Epithelial cell of esophagus (primary cell): ENCODE data around the gene CDH4.

Experiments used
- DNase-seq: peaks from one replicate; pipeline ENCODE4 v3.0.0; 2010; ENCODE audit warnings: low read depth
- H3K4me3 ChIP-seq: 2 replicates; pipeline ENCODE4 v1.5.1; 2011; ENCODE audit warnings: mild to moderate bottlenecking, low read length, control low read depth
- TF ChIP-seq, protein P1 (sequence below): IDR thresholded peaks from 2 replicates; pipeline ENCODE4 v1.5.1; 2011; ENCODE audit warnings: low read depth, mild to moderate bottlenecking, low read length, control low read depth, inconsistent platforms; ENCODE audit not compliant: insufficient read depth; ENCODE audit errors: missing control alignments

CDH4 gene

DNA sequence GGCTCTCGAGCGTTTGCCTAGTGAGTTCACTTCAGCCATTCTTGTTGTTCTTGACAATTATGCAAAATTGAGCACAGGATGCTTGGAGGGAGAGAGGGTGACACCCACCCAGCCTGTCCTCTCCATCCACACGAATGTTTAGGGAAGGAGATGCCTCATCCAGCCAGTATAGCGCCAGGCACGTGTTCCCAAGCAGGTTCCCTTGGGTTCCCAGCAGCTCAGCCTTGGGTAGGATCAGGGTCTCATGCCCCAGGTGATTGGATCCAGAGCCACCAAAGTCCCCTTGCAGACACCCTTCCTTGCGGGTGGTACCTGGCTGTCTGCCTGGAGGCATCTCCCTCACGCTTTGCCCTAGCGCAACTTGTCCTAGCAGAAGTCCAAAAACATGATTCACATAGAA lies 394.9 kb downstream of the CDH4 start:
- H3K4me3 ChIP-seq, result no peak overlapping the region
- DNase-seq, result no peak
- TF ChIP-seq, protein P1, sequence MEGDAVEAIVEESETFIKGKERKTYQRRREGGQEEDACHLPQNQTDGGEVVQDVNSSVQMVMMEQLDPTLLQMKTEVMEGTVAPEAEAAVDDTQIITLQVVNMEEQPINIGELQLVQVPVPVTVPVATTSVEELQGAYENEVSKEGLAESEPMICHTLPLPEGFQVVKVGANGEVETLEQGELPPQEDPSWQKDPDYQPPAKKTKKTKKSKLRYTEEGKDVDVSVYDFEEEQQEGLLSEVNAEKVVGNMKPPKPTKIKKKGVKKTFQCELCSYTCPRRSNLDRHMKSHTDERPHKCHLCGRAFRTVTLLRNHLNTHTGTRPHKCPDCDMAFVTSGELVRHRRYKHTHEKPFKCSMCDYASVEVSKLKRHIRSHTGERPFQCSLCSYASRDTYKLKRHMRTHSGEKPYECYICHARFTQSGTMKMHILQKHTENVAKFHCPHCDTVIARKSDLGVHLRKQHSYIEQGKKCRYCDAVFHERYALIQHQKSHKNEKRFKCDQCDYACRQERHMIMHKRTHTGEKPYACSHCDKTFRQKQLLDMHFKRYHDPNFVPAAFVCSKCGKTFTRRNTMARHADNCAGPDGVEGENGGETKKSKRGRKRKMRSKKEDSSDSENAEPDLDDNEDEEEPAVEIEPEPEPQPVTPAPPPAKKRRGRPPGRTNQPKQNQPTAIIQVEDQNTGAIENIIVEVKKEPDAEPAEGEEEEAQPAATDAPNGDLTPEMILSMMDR, result no peak

DNA sequence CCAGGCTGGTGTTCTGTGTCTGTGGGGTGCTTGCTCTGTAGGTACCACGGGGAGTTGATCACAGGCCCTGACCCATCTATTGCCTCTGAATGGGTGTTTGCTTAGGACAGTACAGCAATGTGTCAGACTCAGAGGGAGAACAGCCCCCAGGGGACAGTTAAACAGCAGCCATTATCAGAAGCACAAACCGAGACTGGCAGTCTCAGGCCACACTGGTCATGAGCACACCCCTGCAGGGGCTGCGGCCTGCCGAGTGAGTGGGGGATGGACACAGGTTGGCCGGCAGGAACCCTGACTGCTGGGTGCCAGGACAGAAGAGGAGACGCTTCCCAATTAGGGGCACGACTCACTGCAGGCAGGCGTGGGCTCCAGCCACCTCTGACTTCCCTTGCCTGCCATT lies 395.6 kb downstream of the CDH4 start:
- no peak overlapping the region for H3K4me3 ChIP-seq
- TF ChIP-seq, protein P1, result no peak
- DNase-seq, result no peak

DNA sequence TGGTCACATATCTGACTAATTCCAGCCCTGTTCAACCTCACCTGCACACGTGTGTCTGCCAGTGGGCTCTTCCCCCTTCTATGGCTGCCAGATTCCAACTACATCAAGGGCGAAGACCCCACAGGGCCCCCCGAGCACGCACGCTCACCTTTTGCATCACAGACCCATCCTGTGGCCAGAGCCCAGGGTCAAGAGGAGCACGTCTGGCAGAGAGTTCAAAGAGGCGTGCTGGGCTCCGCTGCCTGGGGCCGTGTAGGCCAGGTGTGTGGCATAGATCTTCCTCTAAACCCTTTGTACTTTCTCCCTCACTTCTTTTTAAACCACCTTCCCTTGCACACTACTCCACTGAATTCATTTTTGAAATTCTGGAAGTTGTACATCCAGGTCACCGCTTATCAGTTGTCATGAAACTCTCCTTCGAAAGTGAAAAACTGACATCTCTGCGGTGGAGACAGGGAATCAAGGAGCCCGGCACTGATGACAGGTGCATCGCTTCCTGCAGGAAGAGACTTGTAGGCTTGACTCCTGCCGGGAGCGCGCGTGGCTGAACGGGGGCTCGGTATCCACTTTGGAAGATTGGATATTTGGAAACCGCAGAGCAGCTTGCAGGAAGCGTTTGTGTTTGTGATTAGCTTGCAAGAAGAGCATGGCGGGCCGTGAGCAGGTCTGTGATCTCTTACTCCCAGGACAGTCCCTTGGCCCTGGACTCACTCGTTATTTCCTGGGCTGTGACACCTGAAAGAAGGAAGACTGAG lies 397.2 kb downstream of the CDH4 start:
- no peak overlapping the region for H3K4me3 ChIP-seq
- DNase-seq, result no peak
- TF ChIP-seq, protein P1, result no peak

DNA sequence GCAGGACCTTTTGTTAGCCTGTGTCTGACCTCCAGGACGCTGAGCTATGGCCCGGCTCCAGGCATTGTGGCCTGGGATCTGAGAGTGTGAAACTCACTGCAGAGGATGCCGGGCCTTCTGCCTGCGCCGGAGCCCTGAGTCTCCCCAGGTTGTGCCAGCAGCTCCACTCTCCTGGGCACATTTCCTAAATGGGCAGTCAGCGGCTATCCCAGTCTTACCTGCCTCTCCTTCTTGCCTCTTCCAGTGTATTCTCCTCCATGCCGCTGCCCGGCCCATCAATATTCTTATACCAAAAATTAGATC lies 397.8 kb downstream of the CDH4 start:
- TF ChIP-seq, protein P1, result no peak
- no peak overlapping the region for H3K4me3 ChIP-seq
- no peak for DNase-seq

DNA sequence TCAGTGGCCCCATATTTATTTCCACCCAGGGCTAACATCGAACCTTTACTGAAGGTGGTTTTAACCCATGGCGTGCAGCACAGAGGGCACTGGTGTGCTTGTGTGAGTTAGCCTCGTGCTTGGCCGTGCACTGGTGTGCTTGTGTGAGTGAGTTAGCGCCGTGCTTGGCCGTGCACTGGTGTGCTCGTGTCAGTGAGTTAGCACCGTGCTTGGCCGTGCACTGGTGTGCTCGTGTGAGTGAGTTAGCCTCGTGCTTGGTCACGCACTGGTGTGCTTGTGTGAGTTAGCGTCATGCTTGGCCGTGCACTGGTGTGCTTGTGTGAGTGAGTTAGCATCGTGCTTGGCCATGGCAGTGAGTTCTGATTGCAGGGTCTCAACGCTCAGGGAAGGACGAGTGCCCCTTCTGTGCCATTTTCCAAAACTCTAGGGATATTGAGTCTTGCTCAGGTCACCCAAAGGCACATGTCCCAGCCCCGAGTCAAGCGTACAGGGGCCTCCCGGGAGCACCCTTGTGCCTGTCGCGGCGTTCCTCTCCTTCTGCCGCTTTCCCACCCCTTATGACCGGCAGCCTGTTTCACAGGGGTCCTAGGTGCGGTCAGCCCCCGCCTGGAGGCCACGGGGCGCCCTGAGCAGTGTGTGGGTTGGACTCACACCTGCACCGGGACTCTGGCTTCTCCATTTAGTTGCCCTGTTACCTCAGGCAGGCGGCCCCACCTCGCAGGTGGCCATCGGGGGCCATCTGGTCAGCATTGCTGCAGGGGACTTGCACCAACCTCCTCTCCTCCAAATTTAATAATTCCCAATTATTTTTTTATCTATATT lies 399.1 kb downstream of the CDH4 start:
- no peak overlapping the region for H3K4me3 ChIP-seq
- DNase-seq, result no peak
- TF ChIP-seq, protein P1, result no peak

DNA sequence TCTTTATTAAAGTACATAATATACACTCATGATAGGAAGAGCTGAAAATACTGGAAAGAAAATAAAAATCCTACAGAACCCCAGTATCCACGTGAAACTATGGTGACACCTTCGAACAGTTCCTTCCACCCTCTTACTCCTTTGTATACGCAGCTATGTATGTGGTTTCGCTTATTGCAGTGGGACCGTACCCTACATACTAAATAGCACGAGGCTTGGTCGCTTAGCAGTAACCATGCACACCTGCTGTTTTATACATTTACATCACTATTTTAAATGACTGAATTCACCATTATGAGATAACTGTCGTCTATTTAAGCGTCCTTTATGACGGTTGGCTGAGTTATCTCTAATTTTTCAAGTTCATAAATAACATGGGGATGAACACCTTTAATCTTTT lies 400.1 kb downstream of the CDH4 start:
- TF ChIP-seq, protein P1, result no peak
- no peak for DNase-seq
- no peak overlapping the region for H3K4me3 ChIP-seq
